GM23338 (cell line): ENCODE results near the gene LRRN4. TPM values are rescaled to one million over a fixed set of nuclear protein-coding genes. Genes with fewer than 3 reads are reported as not detected.

Experiments
- ATAC-seq: fragments of 200-7000 bp; cut with Tn5 transposase; 3 replicates; pipeline ENCODE4 v1.9.1; 2020
- DNase-seq: peaks from one replicate; pipeline ENCODE4 v3.0.0-alpha.2; 2015; ENCODE audit warnings: low spot score
- H2AFZ ChIP-seq: fragments of 200-600 bp; sonication (generic); 2 replicates; pipeline ENCODE4 v1.8.0; 2016; ENCODE audit warnings: antibody characterized with exemption, mild to moderate bottlenecking, moderate library complexity
- H3F3A ChIP-seq: fragments of 200-600 bp; sonication (generic); replicated peaks from 2 replicates; pipeline ENCODE4 v1.8.0; 2017; ENCODE audit warnings: antibody characterized with exemption, mixed run types, low read depth
- H3K27ac ChIP-seq: fragments of 200-600 bp; sonication (generic); 2 replicates; pipeline ENCODE4 v1.6.1; 2016; ENCODE audit warnings: low read depth
- H3K27me3 ChIP-seq: fragments of 200-600 bp; sonication (generic); 2 replicates; pipeline ENCODE4 v1.8.0; 2016; ENCODE audit warnings: mild to moderate bottlenecking, mixed run types, moderate library complexity; ENCODE audit not compliant: insufficient read depth
- H3K36me3 ChIP-seq: fragments of 200-600 bp; sonication (generic); 2 replicates; pipeline ENCODE4 v1.8.0; 2016; ENCODE audit warnings: mild to moderate bottlenecking; ENCODE audit not compliant: insufficient read depth
- H3K4me1 ChIP-seq: fragments of 200-600 bp; sonication (generic); 2 replicates; pipeline ENCODE4 v1.8.0; 2016; ENCODE audit warnings: mild to moderate bottlenecking, moderate library complexity; ENCODE audit not compliant: insufficient read depth
- H3K4me2 ChIP-seq: fragments of 200-600 bp; sonication (generic); 2 replicates; pipeline ENCODE4 v1.7.1; 2017; ENCODE audit warnings: mixed run types
- H3K4me3 ChIP-seq: fragments of 200-600 bp; sonication (generic); 2 replicates; pipeline ENCODE4 v1.6.1; 2016; ENCODE audit warnings: mixed run types
- H3K79me2 ChIP-seq: fragments of 200-600 bp; sonication (generic); replicated peaks from 2 replicates; pipeline ENCODE4 v1.8.0; 2017; ENCODE audit warnings: mild to moderate bottlenecking; ENCODE audit not compliant: insufficient read depth
- H3K9me2 ChIP-seq: fragments of 200-600 bp; sonication (generic); 2 replicates; pipeline ENCODE4 v1.8.0; 2017; ENCODE audit not compliant: insufficient read depth
- H4K20me1 ChIP-seq: fragments of 200-600 bp; sonication (generic); replicated peaks from 2 replicates; pipeline ENCODE4 v1.8.0; 2017; ENCODE audit warnings: mild to moderate bottlenecking; ENCODE audit not compliant: insufficient read depth
- H3K27ac Mint-ChIP-seq: 2 replicates; pipeline ENCODE4 v1.8.0; 2020; ENCODE audit warnings: inconsistent platforms, mild to moderate bottlenecking, moderate library complexity, mixed read lengths
- H3K27me3 Mint-ChIP-seq: 3 replicates; pipeline ENCODE4 v1.8.0; 2022; ENCODE audit warnings: low read depth, mild to moderate bottlenecking, moderate library complexity, mixed read lengths, inconsistent platforms; ENCODE audit not compliant: insufficient read depth, poor library complexity
- H3K36me3 Mint-ChIP-seq: 3 replicates; pipeline ENCODE4 v1.8.0; 2021; ENCODE audit warnings: low read depth, mild to moderate bottlenecking, inconsistent platforms, moderate library complexity, mixed read lengths
- H3K4me1 Mint-ChIP-seq: 3 replicates; pipeline ENCODE4 v1.8.0; 2020; ENCODE audit warnings: mild to moderate bottlenecking, inconsistent platforms, mixed read lengths
- H3K4me3 Mint-ChIP-seq: 3 replicates; pipeline ENCODE4 v1.8.0; 2021; ENCODE audit warnings: moderate library complexity, mild to moderate bottlenecking, inconsistent platforms, mixed read lengths
- H3K9me3 Mint-ChIP-seq: 3 replicates; pipeline ENCODE4 v1.8.0; 2020; ENCODE audit warnings: moderate library complexity, mild to moderate bottlenecking, inconsistent platforms, mixed read lengths
- ETS1 ChIP-seq: IDR thresholded peaks from 2 replicates; pipeline ENCODE4 v1.6.1; 2016; ENCODE audit warnings: antibody characterized with exemption
- JUNB ChIP-seq: IDR thresholded peaks from one replicate; pipeline ENCODE4 v1.6.1; 2016; ENCODE audit warnings: antibody characterized with exemption; ENCODE audit not compliant: unreplicated experiment
- polyA plus RNA-seq: library from polyadenylated mRNA; unstranded; fragments of >200 nt; fragmentation: Nextera tagmentation; extraction: Ambion mirVana; gene quantifications from 2 replicates; pipeline ENCODE4 v1.2.1, GENCODE V29; 2016
- small RNA-seq: library from RNA; depleted of rRNA; stranded (forward); fragments of <200 nt; gene quantifications from one replicate; pipeline ENCODE3, GENCODE V24; 2014; ENCODE audit warnings: low replicate concordance
- total RNA-seq: library from RNA; depleted of rRNA; stranded (reverse); fragments of >200 nt; shearing (Covaris generic); gene quantifications from 2 replicates; pipeline ENCODE4 v1.2.3, GENCODE V29; 2014; rRNA removed

LRRN4 gene
- total and polyA plus RNA-seq, 2 experiments from 2014 or later: 0.21 to 2.2 TPM

GRCh38 chr20:5990946-5991345 is 62.9 kb downstream of the LRRN4 start:
- no peaks in the 10 kb centered on the region for H3K4me1 ChIP-seq
- no peak for DNase-seq
- Mint-ChIP-seq H3K9me3 (no peaks in the 10 kb centered on the region), H3K4me3 (no peak overlapping the region), H3K27me3 (no peaks in the 10 kb centered on the region), H3K27ac (no peak overlapping the region), H3K36me3 (peaks cover 55% of the 10 kb centered on the region), H3K4me1 (no peaks in the 10 kb centered on the region)
- H3F3A ChIP-seq: no peaks in the 10 kb centered on the region
- H3K27me3 ChIP-seq: no peaks in the 10 kb centered on the region
- peaks cover 36% of the 10 kb centered on the region; the same call in 1 of the 2 replicates for H3K36me3 ChIP-seq
- no peak overlapping the region for H2AFZ ChIP-seq
- H4K20me1 ChIP-seq: peaks cover 14% of the 10 kb centered on the region
- H3K4me3 ChIP-seq: no peak overlapping the region
- TF ChIP-seq ETS1: no peak
- TF ChIP-seq JUNB: no peak
- no peak overlapping the region for H3K4me2 ChIP-seq
- H3K9me2 ChIP-seq: no peaks in the 10 kb centered on the region
- no peak overlapping the region for H3K27ac ChIP-seq
- H3K79me2 ChIP-seq: no peaks in the 10 kb centered on the region
- ATAC-seq: no peak

Small RNAs within 50 kb of the gene (small RNA-seq; reads per million reads assigned to genes)
- gene RN7SL498P: not detected

Other genes with a start within 250 kb of the LRRN4 start
- 1.2 and 2.6 TPM in 2 replicates for gene CHGB, start 142.6 kb downstream of the LRRN4 start, total RNA-seq
- 2.0 and 3.6 TPM in 2 replicates for gene CHGB, start 142.6 kb downstream of the LRRN4 start, polyA plus RNA-seq
- gene TRMT6, start 103.5 kb downstream of the LRRN4 start, total RNA-seq: 15.5 and 17.9 TPM in 2 replicates
- 26.3 and 29.4 TPM in 2 replicates for gene TRMT6, start 103.5 kb downstream of the LRRN4 start, polyA plus RNA-seq
- gene MCM8, start 103.4 kb downstream of the LRRN4 start, total RNA-seq: 22.5 and 30.4 TPM in 2 replicates
- 8.5 and 10.6 TPM in 2 replicates for gene MCM8, start 103.4 kb downstream of the LRRN4 start, polyA plus RNA-seq
- gene CRLS1, start 47.9 kb downstream of the LRRN4 start, total RNA-seq: 48.1 and 65.8 TPM in 2 replicates
- 50.8 and 51.9 TPM in 2 replicates for gene CRLS1, start 47.9 kb downstream of the LRRN4 start, polyA plus RNA-seq
- 15.8 and 18.3 TPM in 2 replicates for gene FERMT1, start 69.0 kb upstream of the LRRN4 start, total RNA-seq
- 16.2 and 17.9 TPM in 2 replicates for gene FERMT1, start 69.0 kb upstream of the LRRN4 start, polyA plus RNA-seq